ENCODE measurements around the gene SGCB. TPM values are rescaled to one million over a fixed set of nuclear protein-coding genes. Genes with fewer than 3 reads are reported as not detected.

The SGCB gene
- total RNA-seq (2022; extraction: Qiagen RNA extraction): 16.4 to 21.3 TPM (median 18.1 TPM) in 5 replicates

GRCh38 chr4:52038103-52038912 is at the start of gene SGCB:
Gene SGCB (minus strand): TSS chr4:52038299. CDS start chr4:52038259, 40 bp downstream.

GRCh38 chr4:52051213-52051614 is 13.1 kb upstream of the SGCB start, which contains the start of gene SPATA18:
Gene SPATA18 (plus strand): TSS chr4:52051304. CDS start chr4:52051705, 401 bp downstream.

GRCh38 chr4:52019936-52020657 is 18.0 kb downstream of the SGCB start, which contains the start of gene LRRC66:
Gene LRRC66 (minus strand): TSS chr4:52020363. CDS start chr4:52017613, 2,750 bp downstream.

Other genes starting within 250 kb of the SGCB start
- 12.7 to 15.9 TPM (median 15.8 TPM) in 5 replicates for gene DCUN1D4, start 195.1 kb downstream of the SGCB start, total RNA-seq (2022; extraction: Qiagen RNA extraction)
- 0.06 to 0.18 TPM (median 0.10 TPM) in 5 replicates for gene LRRC66, start 17.9 kb downstream of the SGCB start, total RNA-seq (2022; extraction: Qiagen RNA extraction)
- gene SPATA18, start 13.0 kb upstream of the SGCB start, total RNA-seq (2022; extraction: Qiagen RNA extraction): 3.9 to 4.5 TPM (median 4.3 TPM) in 5 replicates

Measured in A549 treated with AZD2906 at 1 μM for 4 hours (cell line).